Neural progenitor cell (in vitro differentiated cells): Measurements from ENCODE around the gene RNF166.

ENCODE experiments used
- EZH2 ChIP-seq: fragments of 200-600 bp; sonication (generic); IDR thresholded peaks from 2 replicates; pipeline ENCODE4 v1.6.1; 2017; ENCODE audit warnings: antibody characterized with exemption, mild to moderate bottlenecking, moderate library complexity
- EZH2phosphoT487 ChIP-seq: fragments of 200-600 bp; sonication (generic); IDR thresholded peaks from 2 replicates; pipeline ENCODE4 v1.6.1; 2017; ENCODE audit warnings: antibody characterized with exemption
- TF ChIP-seq, protein P1 (sequence below): fragments of 200-600 bp; sonication (generic); IDR thresholded peaks from 2 replicates; pipeline ENCODE4 v1.5.1; 2017; ENCODE audit warnings: antibody characterized with exemption, mild to moderate bottlenecking

DNA sequence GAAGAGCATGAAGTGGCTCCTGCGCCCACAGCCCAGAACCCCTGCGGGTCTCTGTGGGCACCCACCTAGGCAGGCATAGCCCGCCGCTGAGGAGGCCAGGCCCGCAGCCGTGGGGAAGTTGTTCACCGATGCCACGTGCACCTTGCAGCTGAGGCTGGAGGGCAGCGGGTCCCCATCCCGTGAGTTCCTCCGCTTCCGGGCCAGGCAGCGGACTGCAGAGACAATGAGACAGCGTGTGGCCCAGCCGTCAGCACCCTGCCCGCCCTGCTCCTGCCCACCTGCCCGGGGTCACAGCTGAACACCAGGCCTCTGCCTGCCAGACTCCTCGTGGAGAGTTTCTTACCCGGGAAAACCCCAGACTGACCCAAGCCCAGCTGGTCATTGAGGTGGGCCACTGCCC lies 48.8 kb downstream of the RNF166 start:
- TF ChIP-seq, protein P1, sequence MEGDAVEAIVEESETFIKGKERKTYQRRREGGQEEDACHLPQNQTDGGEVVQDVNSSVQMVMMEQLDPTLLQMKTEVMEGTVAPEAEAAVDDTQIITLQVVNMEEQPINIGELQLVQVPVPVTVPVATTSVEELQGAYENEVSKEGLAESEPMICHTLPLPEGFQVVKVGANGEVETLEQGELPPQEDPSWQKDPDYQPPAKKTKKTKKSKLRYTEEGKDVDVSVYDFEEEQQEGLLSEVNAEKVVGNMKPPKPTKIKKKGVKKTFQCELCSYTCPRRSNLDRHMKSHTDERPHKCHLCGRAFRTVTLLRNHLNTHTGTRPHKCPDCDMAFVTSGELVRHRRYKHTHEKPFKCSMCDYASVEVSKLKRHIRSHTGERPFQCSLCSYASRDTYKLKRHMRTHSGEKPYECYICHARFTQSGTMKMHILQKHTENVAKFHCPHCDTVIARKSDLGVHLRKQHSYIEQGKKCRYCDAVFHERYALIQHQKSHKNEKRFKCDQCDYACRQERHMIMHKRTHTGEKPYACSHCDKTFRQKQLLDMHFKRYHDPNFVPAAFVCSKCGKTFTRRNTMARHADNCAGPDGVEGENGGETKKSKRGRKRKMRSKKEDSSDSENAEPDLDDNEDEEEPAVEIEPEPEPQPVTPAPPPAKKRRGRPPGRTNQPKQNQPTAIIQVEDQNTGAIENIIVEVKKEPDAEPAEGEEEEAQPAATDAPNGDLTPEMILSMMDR = no peak
- TF ChIP-seq EZH2 (no peak), EZH2phosphoT487 (no peak)
